Osteoblast (primary cell): ENCODE results near the gene CLN3. TPM values are rescaled to one million over a fixed set of nuclear protein-coding genes. Genes with fewer than 3 reads are reported as not detected.
"Not testable (repeated sequence)": the region's sequence is repeated elsewhere in the genome, so short reads cannot be mapped to it uniquely, and the experiment has no call there.

ENCODE experiments used
- DNase-seq: peaks from one replicate; pipeline ENCODE4 v3.0.0; 2011; ENCODE audit warnings: low spot score, mixed read lengths; ENCODE audit not compliant: insufficient read length; ENCODE audit errors: missing footprints
- H2AFZ ChIP-seq: 2 replicates; pipeline ENCODE4 v1.6.0; 2011; ENCODE audit warnings: mild to moderate bottlenecking, low read length
- H3K27ac ChIP-seq: 2 replicates; pipeline ENCODE4 v1.5.1; 2011; ENCODE audit warnings: mild to moderate bottlenecking, low read depth, low read length, moderate library complexity
- H3K27me3 ChIP-seq: 2 replicates; pipeline ENCODE4 v1.6.0; 2012; ENCODE audit warnings: mild to moderate bottlenecking, control low read depth, inconsistent platforms, low read length, moderate library complexity; ENCODE audit not compliant: insufficient read depth
- H3K36me3 ChIP-seq: 2 replicates; pipeline ENCODE4 v1.5.1; 2011; ENCODE audit warnings: mild to moderate bottlenecking, low read length, control low read depth, moderate library complexity; ENCODE audit not compliant: insufficient read depth
- H3K4me1 ChIP-seq: 2 replicates; pipeline ENCODE4 v1.5.1; 2011; ENCODE audit warnings: mild to moderate bottlenecking, low read length, control low read depth, moderate library complexity; ENCODE audit not compliant: insufficient read depth
- H3K4me2 ChIP-seq: 2 replicates; pipeline ENCODE4 v1.6.0; 2011; ENCODE audit warnings: mild to moderate bottlenecking, low read length; ENCODE audit not compliant: insufficient read depth
- H3K4me3 ChIP-seq: fragments of 200-600 bp; sonication (generic); 3 replicates; pipeline ENCODE4 v1.5.1; 2012; ENCODE audit warnings: mild to moderate bottlenecking, low read length, inconsistent platforms; ENCODE audit not compliant: insufficient read depth
- H3K79me2 ChIP-seq: 2 replicates; pipeline ENCODE4 v1.6.0; 2012; ENCODE audit warnings: mild to moderate bottlenecking, low read length, control low read depth, inconsistent platforms; ENCODE audit not compliant: insufficient read depth
- H3K9me3 ChIP-seq: 2 replicates; pipeline ENCODE4 v1.5.1; 2011; ENCODE audit warnings: low read depth, low read length, control low read depth
- H4K20me1 ChIP-seq: 2 replicates; pipeline ENCODE4 v1.6.0; 2012; ENCODE audit warnings: mild to moderate bottlenecking, low read length, control low read depth; ENCODE audit not compliant: insufficient read depth
- total RNA-seq: library from RNA; depleted of rRNA; stranded (reverse); fragments of >200 nt; gene quantifications from 2 replicates; pipeline ENCODE4 v1.2.3, GENCODE V29; 2012
- TF ChIP-seq, protein P1 (sequence below): IDR thresholded peaks from 2 replicates; pipeline ENCODE4 v1.5.1; 2011; ENCODE audit warnings: mild to moderate bottlenecking, low read depth, low read length, moderate library complexity; ENCODE audit errors: extremely low read depth

The CLN3 gene
- total RNA-seq, 1 donor, result 27.9 TPM

DNA sequence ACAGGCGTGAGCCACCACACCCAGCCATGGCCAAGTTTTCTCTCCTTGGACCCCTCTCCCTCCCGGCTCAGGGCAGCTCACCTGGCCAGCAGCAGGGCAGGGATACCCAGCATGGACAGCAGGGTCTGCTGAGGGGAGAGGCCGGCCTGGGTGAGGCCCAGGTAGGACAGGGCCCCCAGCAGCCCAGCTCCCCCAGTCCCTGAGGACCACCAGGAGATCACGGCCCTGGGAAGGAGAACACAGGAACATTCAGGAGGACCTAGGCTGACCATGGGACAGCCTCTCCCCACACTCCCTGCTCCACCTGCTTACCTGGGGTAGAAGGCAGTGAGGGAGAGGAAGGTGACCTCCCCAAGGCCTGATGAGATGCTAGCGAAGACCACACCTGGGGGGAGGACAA lies 5.6 kb downstream of the CLN3 start:
- DNase-seq, result no peak
- Histone ChIP-seq H3K4me1 (peaks cover 6% of the 10 kb centered on the region), H3K27me3 (no peaks in the 10 kb centered on the region), H2AFZ (no peak overlapping the region), H3K4me3 (no peak overlapping the region), H4K20me1 (no peaks in the 10 kb centered on the region), H3K9me3 (no peaks in the 10 kb centered on the region), H3K79me2 (peaks cover under 1% of the 10 kb centered on the region), H3K4me2 (no peak overlapping the region), H3K27ac (no peak overlapping the region), H3K36me3 (peaks cover 9% of the 10 kb centered on the region)
- TF ChIP-seq, protein P1, sequence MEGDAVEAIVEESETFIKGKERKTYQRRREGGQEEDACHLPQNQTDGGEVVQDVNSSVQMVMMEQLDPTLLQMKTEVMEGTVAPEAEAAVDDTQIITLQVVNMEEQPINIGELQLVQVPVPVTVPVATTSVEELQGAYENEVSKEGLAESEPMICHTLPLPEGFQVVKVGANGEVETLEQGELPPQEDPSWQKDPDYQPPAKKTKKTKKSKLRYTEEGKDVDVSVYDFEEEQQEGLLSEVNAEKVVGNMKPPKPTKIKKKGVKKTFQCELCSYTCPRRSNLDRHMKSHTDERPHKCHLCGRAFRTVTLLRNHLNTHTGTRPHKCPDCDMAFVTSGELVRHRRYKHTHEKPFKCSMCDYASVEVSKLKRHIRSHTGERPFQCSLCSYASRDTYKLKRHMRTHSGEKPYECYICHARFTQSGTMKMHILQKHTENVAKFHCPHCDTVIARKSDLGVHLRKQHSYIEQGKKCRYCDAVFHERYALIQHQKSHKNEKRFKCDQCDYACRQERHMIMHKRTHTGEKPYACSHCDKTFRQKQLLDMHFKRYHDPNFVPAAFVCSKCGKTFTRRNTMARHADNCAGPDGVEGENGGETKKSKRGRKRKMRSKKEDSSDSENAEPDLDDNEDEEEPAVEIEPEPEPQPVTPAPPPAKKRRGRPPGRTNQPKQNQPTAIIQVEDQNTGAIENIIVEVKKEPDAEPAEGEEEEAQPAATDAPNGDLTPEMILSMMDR, result no peak

GRCh38 chr16:28483361-28483760 lies 8.5 kb downstream of the CLN3 start:
- H2AFZ ChIP-seq, H3K4me3 ChIP-seq, H3K36me3 ChIP-seq, H3K9me3 ChIP-seq, H3K27me3 ChIP-seq, H3K4me1 ChIP-seq, DNase-seq, H3K79me2 ChIP-seq, H3K27ac ChIP-seq, H3K4me2 ChIP-seq, H4K20me1 ChIP-seq: not testable (repeated sequence)

DNA sequence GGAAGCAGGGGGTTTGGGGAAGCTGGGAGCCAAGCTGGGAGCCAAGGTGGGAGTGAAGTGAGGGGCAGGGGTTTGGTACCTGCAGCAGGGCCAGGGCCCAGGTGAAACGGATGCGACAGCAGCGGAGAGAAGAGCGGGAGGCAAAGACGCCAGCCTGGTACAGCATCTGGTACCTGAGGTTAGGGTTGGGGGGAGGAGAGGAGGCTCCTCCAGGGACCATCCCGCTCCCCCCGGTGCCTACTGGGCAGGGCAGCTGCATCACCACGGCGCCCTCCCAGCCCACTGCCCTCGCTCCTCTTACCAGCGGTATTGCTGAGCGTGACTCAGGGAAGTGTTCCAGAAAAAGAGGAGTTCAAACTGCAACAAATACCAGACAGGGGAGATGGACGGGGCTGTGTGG lies 9.8 kb downstream of the CLN3 start:
- H3K4me2 ChIP-seq, result no peak overlapping the region
- H2AFZ ChIP-seq, result no peak overlapping the region
- TF ChIP-seq, protein P1, result no peak
- no peaks in the 10 kb centered on the region for H3K9me3 ChIP-seq
- H4K20me1 ChIP-seq, result no peaks in the 10 kb centered on the region
- H3K4me1 ChIP-seq, result no peaks in the 10 kb centered on the region
- no peaks in the 10 kb centered on the region for H3K36me3 ChIP-seq
- peak; percentile 29 for DNase-seq
- H3K27ac ChIP-seq, result no peak overlapping the region
- H3K27me3 ChIP-seq, result no peaks in the 10 kb centered on the region
- no peaks in the 10 kb centered on the region for H3K79me2 ChIP-seq
- no peak overlapping the region for H3K4me3 ChIP-seq

GRCh38 chr16:28478506-28479180 lies 13.2 kb downstream of the CLN3 start:
- H3K79me2 ChIP-seq, result no peaks in the 10 kb centered on the region
- H3K27ac ChIP-seq, result no peak overlapping the region
- H3K4me1 ChIP-seq, result no peaks in the 10 kb centered on the region
- H3K27me3 ChIP-seq, result no peaks in the 10 kb centered on the region
- no peak overlapping the region for H2AFZ ChIP-seq
- no peak overlapping the region for H3K4me3 ChIP-seq
- no peak for DNase-seq
- TF ChIP-seq, protein P1, result no peak
- no peaks in the 10 kb centered on the region for H4K20me1 ChIP-seq
- H3K4me2 ChIP-seq, result no peak overlapping the region
- H3K36me3 ChIP-seq, result no peaks in the 10 kb centered on the region
- H3K9me3 ChIP-seq, result no peaks in the 10 kb centered on the region
